HG03025 (cell line): ENCODE data around the gene TFR2.
A peak's percentile ranks its signal among the peaks of the same experiment; 100 is the strongest.

Source experiments
- ATAC-seq: cut with Tn5 transposase; IDR thresholded peaks from one replicate; pipeline ENCODE4 v1.9.1; 2021; ENCODE audit warnings: mild to moderate bottlenecking, moderate library complexity; ENCODE audit not compliant: unreplicated experiment, low FRiP score

Gene TFR2

GRCh38 chr7:100589341-100589947, 51.9 kb downstream of the TFR2 start:
- no peak for ATAC-seq

GRCh38 chr7:100588438-100588837, 52.9 kb downstream of the TFR2 start:
- ATAC-seq: no peak

GRCh38 chr7:100586266-100587025, 54.9 kb downstream of the TFR2 start, which contains the start of gene FBXO24:
Gene FBXO24, plus strand, starts transcription at chr7:100586328. Its CDS starts 298 bp downstream, at chr7:100586626.
- peak; percentile 84 for ATAC-seq

GRCh38 chr7:100585511-100586265, 55.7 kb downstream of the TFR2 start, which contains the start of gene LRCH4:
Gene LRCH4, minus strand, starts transcription at chr7:100586129. Its CDS starts 29 bp downstream, at chr7:100586100.
- peak; percentile 30 for ATAC-seq

GRCh38 chr7:100584683-100585510, 56.5 kb downstream of the TFR2 start:
- ATAC-seq: no peak

GRCh38 chr7:100584054-100584682, 57.2 kb downstream of the TFR2 start:
- ATAC-seq: no peak

- ATAC-seq: no peak
These were observed 58.0 kb downstream of the TFR2 start for GRCh38 chr7:100583132-100584053.

GRCh38 chr7:100582650-100583049, 58.7 kb downstream of the TFR2 start:
- ATAC-seq: no peak

- ATAC-seq: no peak
These were observed 59.2 kb downstream of the TFR2 start for GRCh38 chr7:100582041-100582579.

- ATAC-seq: no peak
These were observed 60.7 kb downstream of the TFR2 start for GRCh38 chr7:100580466-100581283.

- ATAC-seq: no peak
These were observed 62.8 kb downstream of the TFR2 start for GRCh38 chr7:100578246-100579183.

GRCh38 chr7:100577507-100577906, 63.8 kb downstream of the TFR2 start:
- ATAC-seq: no peak

- ATAC-seq: no peak
These were observed 64.2 kb downstream of the TFR2 start for GRCh38 chr7:100577103-100577502.

- no peak for ATAC-seq
These were observed 64.9 kb downstream of the TFR2 start for GRCh38 chr7:100576384-100576993.

GRCh38 chr7:100575746-100576383, 65.5 kb downstream of the TFR2 start:
- no peak for ATAC-seq

- ATAC-seq: no peak
These were observed 66.1 kb downstream of the TFR2 start for GRCh38 chr7:100575206-100575631.
